Measurements from ENCODE around the gene ANXA3. TPM values are rescaled to one million over a fixed set of nuclear protein-coding genes. Genes with fewer than 3 reads are reported as not detected.

The ANXA3 gene
- total RNA-seq, 2 donors from 2014 or later = 17.9 to 24.0 TPM

GRCh38 chr4:78558410-78558809, 6.8 kb downstream of the ANXA3 start:
- H3K4me1 ChIP-seq (ENCODE audit: control insufficient read depth in 1 of 2, low read depth in 2 of 2) = peaks cover 11 to 14% of the 10 kb centered on the region in 2 donors
- DNase-seq (ENCODE audit: low spot score) (no peak), ATAC-seq (ENCODE audit: insufficient number of reproducible peaks, low FRiP score, low read depth) (no peak)
- no peak overlapping the region for H3K27ac ChIP-seq
- TF ChIP-seq CTCF (IDR thresholded peaks at IDR 0.05) = no peak
- no peaks in the 10 kb centered on the region for H3K27me3 ChIP-seq (replicated peaks; ENCODE audit: insufficient read depth)
- no peaks in the 10 kb centered on the region for H3K9me3 ChIP-seq
- no peak overlapping the region for H3K4me3 ChIP-seq
- no peaks in the 10 kb centered on the region for H3K36me3 ChIP-seq

- DNase-seq (ENCODE audit: low spot score) = no peak
- Histone ChIP-seq H3K36me3 (no peaks in the 10 kb centered on the region), H3K27ac (no peak overlapping the region), H3K4me1 (ENCODE audit: control insufficient read depth in 1 of 2, low read depth in 2 of 2) (peaks cover 11 to 14% of the 10 kb centered on the region in 2 donors), H3K9me3 (no peaks in the 10 kb centered on the region), H3K4me3 (no peak overlapping the region), H3K27me3 (replicated peaks; ENCODE audit: insufficient read depth) (no peaks in the 10 kb centered on the region)
- ATAC-seq (ENCODE audit: insufficient number of reproducible peaks, low FRiP score, low read depth) = no peak
- no peak for TF ChIP-seq CTCF (IDR thresholded peaks at IDR 0.05)
These were observed 8.9 kb downstream of the ANXA3 start for GRCh38 chr4:78560296-78560963.

GRCh38 chr4:78561677-78562076, 10.1 kb downstream of the ANXA3 start:
- Histone ChIP-seq H3K36me3 (no peaks in the 10 kb centered on the region), H3K27me3 (replicated peaks; ENCODE audit: insufficient read depth) (no peaks in the 10 kb centered on the region), H3K4me3 (no peak overlapping the region), H3K4me1 (ENCODE audit: control insufficient read depth in 1 of 2, low read depth in 2 of 2) (peaks cover 11 to 14% of the 10 kb centered on the region in 2 donors), H3K27ac (no peak overlapping the region), H3K9me3 (no peaks in the 10 kb centered on the region)
- ATAC-seq (ENCODE audit: insufficient number of reproducible peaks, low FRiP score, low read depth) (no peak), DNase-seq (ENCODE audit: low spot score) (no peak)
- no peak for TF ChIP-seq CTCF (IDR thresholded peaks at IDR 0.05)

GRCh38 chr4:78562687-78563086, 11.1 kb downstream of the ANXA3 start:
- ATAC-seq (ENCODE audit: insufficient number of reproducible peaks, low FRiP score, low read depth) (no peak), DNase-seq (ENCODE audit: low spot score) (no peak)
- Histone ChIP-seq H3K4me3 (no peak overlapping the region), H3K4me1 (ENCODE audit: control insufficient read depth in 1 of 2, low read depth in 2 of 2) (peaks cover 11 to 14% of the 10 kb centered on the region in 2 donors), H3K27ac (no peak overlapping the region), H3K36me3 (no peaks in the 10 kb centered on the region), H3K27me3 (replicated peaks; ENCODE audit: insufficient read depth) (no peaks in the 10 kb centered on the region), H3K9me3 (no peaks in the 10 kb centered on the region)
- TF ChIP-seq CTCF (IDR thresholded peaks at IDR 0.05) = no peak

GRCh38 chr4:78565971-78566372, 14.4 kb downstream of the ANXA3 start:
- peaks cover 9 to 29% of the 10 kb centered on the region in 2 donors for H3K4me1 ChIP-seq (ENCODE audit: control insufficient read depth in 1 of 2, low read depth in 2 of 2)
- ATAC-seq (ENCODE audit: insufficient number of reproducible peaks, low FRiP score, low read depth) (no peak), DNase-seq (ENCODE audit: low spot score) (no peak)
- H3K36me3 ChIP-seq = no peaks in the 10 kb centered on the region
- no peak overlapping the region for H3K27ac ChIP-seq
- H3K4me3 ChIP-seq = no peak overlapping the region
- H3K27me3 ChIP-seq (replicated peaks; ENCODE audit: insufficient read depth) = no peaks in the 10 kb centered on the region
- no peak for TF ChIP-seq CTCF (IDR thresholded peaks at IDR 0.05)
- no peaks in the 10 kb centered on the region for H3K9me3 ChIP-seq

Data from thoracic aorta (tissue), 2 donors.